ENCODE data around the gene LILRB4. TPM values are rescaled to one million over a fixed set of nuclear protein-coding genes. Genes with fewer than 3 reads are reported as not detected.

Gene LILRB4
- total and polyA plus RNA-seq, 9 of the 15 experiments (the other 6 are each of a cell fraction or from before 2014, with no cell fraction given), result not detected

- no peak for TF ChIP-seq ZBTB2 (IDR thresholded peaks at IDR 0.05)
- TF ChIP-seq SMAD4 (CRISPR knock-in tag; conservative IDR thresholded peaks at IDR 0.05), result peak; percentile 73
- TF ChIP-seq EP300 (IDR thresholded peaks at IDR 0.05; ENCODE audit: low read length), result peak; percentile 57
- TF ChIP-seq TRIM24 (IDR thresholded peaks at IDR 0.05), result peak in 1 of 2 experiments; percentile 34; a peak in 1 of 4 replicates
- peak; percentile 66 for TF ChIP-seq CXXC5 (CRISPR knock-in tag; IDR thresholded peaks at IDR 0.05)
- TF ChIP-seq HNRNPL (IDR thresholded peaks at IDR 0.05; ENCODE audit: low read depth, low read length), result no peak
- TF ChIP-seq ARNT (IDR thresholded peaks at IDR 0.05), result 0 out of 4 replicates have a peak, but pooled peaks of 1 of the 2 experiments have one; percentile 52
- no peak for TF ChIP-seq RBM17 (IDR thresholded peaks at IDR 0.05; ENCODE audit: borderline replicate concordance, low read depth, low read length)
- TF ChIP-seq, protein P1, sequence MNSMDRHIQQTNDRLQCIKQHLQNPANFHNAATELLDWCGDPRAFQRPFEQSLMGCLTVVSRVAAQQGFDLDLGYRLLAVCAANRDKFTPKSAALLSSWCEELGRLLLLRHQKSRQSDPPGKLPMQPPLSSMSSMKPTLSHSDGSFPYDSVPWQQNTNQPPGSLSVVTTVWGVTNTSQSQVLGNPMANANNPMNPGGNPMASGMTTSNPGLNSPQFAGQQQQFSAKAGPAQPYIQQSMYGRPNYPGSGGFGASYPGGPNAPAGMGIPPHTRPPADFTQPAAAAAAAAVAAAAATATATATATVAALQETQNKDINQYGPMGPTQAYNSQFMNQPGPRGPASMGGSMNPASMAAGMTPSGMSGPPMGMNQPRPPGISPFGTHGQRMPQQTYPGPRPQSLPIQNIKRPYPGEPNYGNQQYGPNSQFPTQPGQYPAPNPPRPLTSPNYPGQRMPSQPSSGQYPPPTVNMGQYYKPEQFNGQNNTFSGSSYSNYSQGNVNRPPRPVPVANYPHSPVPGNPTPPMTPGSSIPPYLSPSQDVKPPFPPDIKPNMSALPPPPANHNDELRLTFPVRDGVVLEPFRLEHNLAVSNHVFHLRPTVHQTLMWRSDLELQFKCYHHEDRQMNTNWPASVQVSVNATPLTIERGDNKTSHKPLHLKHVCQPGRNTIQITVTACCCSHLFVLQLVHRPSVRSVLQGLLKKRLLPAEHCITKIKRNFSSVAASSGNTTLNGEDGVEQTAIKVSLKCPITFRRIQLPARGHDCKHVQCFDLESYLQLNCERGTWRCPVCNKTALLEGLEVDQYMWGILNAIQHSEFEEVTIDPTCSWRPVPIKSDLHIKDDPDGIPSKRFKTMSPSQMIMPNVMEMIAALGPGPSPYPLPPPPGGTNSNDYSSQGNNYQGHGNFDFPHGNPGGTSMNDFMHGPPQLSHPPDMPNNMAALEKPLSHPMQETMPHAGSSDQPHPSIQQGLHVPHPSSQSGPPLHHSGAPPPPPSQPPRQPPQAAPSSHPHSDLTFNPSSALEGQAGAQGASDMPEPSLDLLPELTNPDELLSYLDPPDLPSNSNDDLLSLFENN (IDR thresholded peaks at IDR 0.05; ENCODE audit: low read depth in 2 of 2, low read length in 2 of 2), result 0 out of 4 replicates have a peak, but pooled peaks of 1 of the 2 experiments have one; percentile 56
- no peak for TF ChIP-seq BRD9 (IDR thresholded peaks at IDR 0.05; ENCODE audit: low read depth, partially characterized antibody)
- no peak for TF ChIP-seq ATF1 (CRISPR knock-in tag; IDR thresholded peaks at IDR 0.05)
- peak; percentile 59; the same call in 1 of the 2 replicates for TF ChIP-seq ATF1 (tag; IDR thresholded peaks at IDR 0.05)
- peak; percentile 35; the same call in 1 of the 2 replicates for TF ChIP-seq STAT5A (IDR thresholded peaks at IDR 0.05; ENCODE audit: borderline replicate concordance, low read length)
- TF ChIP-seq, protein P2, sequence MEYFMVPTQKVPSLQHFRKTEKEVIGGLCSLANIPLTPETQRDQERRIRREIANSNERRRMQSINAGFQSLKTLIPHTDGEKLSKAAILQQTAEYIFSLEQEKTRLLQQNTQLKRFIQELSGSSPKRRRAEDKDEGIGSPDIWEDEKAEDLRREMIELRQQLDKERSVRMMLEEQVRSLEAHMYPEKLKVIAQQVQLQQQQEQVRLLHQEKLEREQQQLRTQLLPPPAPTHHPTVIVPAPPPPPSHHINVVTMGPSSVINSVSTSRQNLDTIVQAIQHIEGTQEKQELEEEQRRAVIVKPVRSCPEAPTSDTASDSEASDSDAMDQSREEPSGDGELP (CRISPR knock-in tag; IDR thresholded peaks at IDR 0.05; ENCODE audit: borderline replicate concordance), result peak; percentile 96
- TF ChIP-seq FOXM1 (IDR thresholded peaks at IDR 0.05; ENCODE audit: low read depth), result peak; percentile 56; the same call in 1 of the 2 replicates
- TF ChIP-seq FOXM1 (CRISPR knock-in tag; IDR thresholded peaks at IDR 0.05; ENCODE audit: low read depth), result no peak
- no peak for TF ChIP-seq U2AF2 (optimal IDR thresholded peaks at IDR 0.05; ENCODE audit: low read depth, low read length)
- no peak for TF ChIP-seq ZFX (CRISPR knock-in tag; IDR thresholded peaks at IDR 0.05)
- 0 out of 2 replicates have a peak, but pooled peaks have one; percentile 78 for TF ChIP-seq PREB (CRISPR knock-in tag; IDR thresholded peaks at IDR 0.05)
These were observed 8.1 kb upstream of the LILRB4 start (continued) for GRCh38 chr19:54654447-54655321.

Data from K562 (cell line).